Activated T-cell treated with anti-CD3 and anti-CD28 coated beads for 4 hours (primary cell): ENCODE data around the gene RING1.
"Not testable (repeated sequence)": the region's sequence is repeated elsewhere in the genome, so short reads cannot be mapped to it uniquely, and the experiment has no call there.

Source experiments
- DNase-seq: peaks from one replicate; pipeline ENCODE4 v3.0.0-alpha.2; 2020

The RING1 gene

GRCh38 chr6:33207552-33208090, 679 bp upstream of the RING1 start:
- DNase-seq = no peak

- no peak for DNase-seq
Observed at GRCh38 chr6:33209856-33210255, 1.6 kb downstream of the RING1 start.

GRCh38 chr6:33211136-33211535, 2.8 kb downstream of the RING1 start:
- DNase-seq = no peak

- DNase-seq = no peak
Observed at GRCh38 chr6:33211666-33212422, 3.5 kb downstream of the RING1 start.

GRCh38 chr6:33212857-33213165, 4.5 kb downstream of the RING1 start:
- no peak for DNase-seq

GRCh38 chr6:33213166-33213988, 5.1 kb downstream of the RING1 start:
- DNase-seq = no peak

- no peak for DNase-seq
Observed at GRCh38 chr6:33213989-33214335, 5.7 kb downstream of the RING1 start.

- no peak for DNase-seq
Observed at GRCh38 chr6:33215271-33216116, 7.2 kb downstream of the RING1 start.

- no peak for DNase-seq
Observed at GRCh38 chr6:33216117-33216649, 7.9 kb downstream of the RING1 start.

- no peak for DNase-seq
Observed at GRCh38 chr6:33217246-33217645, 8.9 kb downstream of the RING1 start.

- no peak for DNase-seq
Observed at GRCh38 chr6:33217681-33218080, 9.4 kb downstream of the RING1 start.

- DNase-seq = not testable (repeated sequence)
Observed at GRCh38 chr6:33226503-33227120, 18.3 kb downstream of the RING1 start.

- no peak for DNase-seq
Observed at GRCh38 chr6:33235221-33235634, 26.9 kb downstream of the RING1 start.

- DNase-seq = no peak
Observed at GRCh38 chr6:33236328-33236727, 28.0 kb downstream of the RING1 start.

GRCh38 chr6:33236852-33237251, 28.6 kb downstream of the RING1 start:
- DNase-seq = no peak

- no peak for DNase-seq
Observed at GRCh38 chr6:33237741-33238140, 29.4 kb downstream of the RING1 start.

GRCh38 chr6:33241968-33242367, 33.7 kb downstream of the RING1 start:
- no peak for DNase-seq

GRCh38 chr6:33243476-33243875, 35.2 kb downstream of the RING1 start:
- DNase-seq = no peak

GRCh38 chr6:33247977-33248642, 39.8 kb downstream of the RING1 start:
- DNase-seq = peak; percentile 96

GRCh38 chr6:33248643-33248931, 40.3 kb downstream of the RING1 start:
- no peak for DNase-seq

GRCh38 chr6:33248932-33249731, 40.8 kb downstream of the RING1 start:
- DNase-seq = peak; percentile 85
